ENCODE results near the gene LARP1. TPM values are rescaled to one million over a fixed set of nuclear protein-coding genes. Genes with fewer than 3 reads are reported as not detected.
A peak's percentile ranks its signal among the peaks of the same experiment; 100 is the strongest.

The LARP1 gene
- total and polyA plus RNA-seq, 9 of the 15 experiments (the other 6 are each of a cell fraction or from before 2014, with no cell fraction given) = 22.6 to 300 (median 92.0) TPM

DNA sequence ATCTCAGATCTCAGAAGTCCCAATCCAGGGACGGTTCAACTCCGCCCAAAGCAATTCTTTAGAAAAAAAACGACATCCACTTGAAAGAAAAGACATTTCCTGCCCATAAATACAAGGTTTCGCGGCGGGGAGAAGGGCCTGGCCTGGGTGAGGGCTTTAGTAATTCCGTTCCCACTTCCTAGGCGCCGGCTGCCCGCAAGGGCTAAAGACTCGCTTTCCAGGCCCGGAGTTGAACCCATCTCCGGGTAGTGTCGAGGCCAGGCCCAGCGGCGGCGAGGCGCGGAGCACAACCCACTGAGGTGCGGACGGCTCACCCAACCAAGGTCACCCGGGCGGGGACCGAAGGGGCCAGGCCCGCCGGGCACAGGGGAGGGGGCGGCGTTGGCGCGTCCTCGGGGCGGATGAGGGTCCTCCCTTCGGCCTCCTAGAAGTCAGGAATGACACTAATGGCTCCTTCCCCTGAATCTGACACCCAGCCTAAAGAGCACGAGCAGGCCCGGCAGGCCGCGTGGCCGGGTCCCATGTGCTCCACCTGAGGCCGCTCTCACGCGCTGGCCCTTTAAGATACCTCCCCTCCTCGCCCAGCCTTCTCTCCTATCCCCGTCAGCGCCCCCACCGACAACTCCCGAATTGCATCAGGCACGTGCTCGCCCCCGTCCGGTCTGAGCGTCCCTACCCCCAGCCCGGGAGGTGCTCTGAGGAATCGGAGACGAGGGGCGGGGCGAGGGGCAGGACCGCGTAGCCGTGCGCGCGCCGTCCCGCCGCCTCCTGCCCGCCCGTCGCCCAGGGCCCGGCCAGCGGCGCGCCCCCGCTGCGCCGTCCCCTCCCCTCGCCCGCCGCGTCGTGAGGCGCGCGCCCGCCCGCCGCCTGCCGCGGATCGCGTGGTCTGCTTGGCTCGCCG is 467 bp upstream of the LARP1 start (continued):
- TF ChIP-seq TEAD4 (IDR thresholded peaks at IDR 0.05; ENCODE audit: low read length) (peak; percentile 56), TEAD4 (CRISPR knock-in tag; IDR thresholded peaks at IDR 0.05; ENCODE audit: borderline replicate concordance) (peak; percentile 96), BRF1 (IDR thresholded peaks at IDR 0.05; ENCODE audit: borderline replicate concordance, extremely low read depth, insufficient read length) (no peak), RBM15 (IDR thresholded peaks at IDR 0.05; ENCODE audit: insufficient read depth, low read length) (no peak), FOXA1 (IDR thresholded peaks at IDR 0.05; ENCODE audit: borderline replicate concordance) (no peak), TOE1 (IDR thresholded peaks at IDR 0.05; ENCODE audit: borderline replicate concordance) (peak; percentile 91), TOE1 (CRISPR knock-in tag; IDR thresholded peaks at IDR 0.05; ENCODE audit: borderline replicate concordance, low read depth) (peak; percentile 77; the same call in 1 of the 2 replicates), CBX3 (IDR thresholded peaks at IDR 0.05; ENCODE audit: borderline replicate concordance in 1 of 2, low read length in 2 of 2) (peak in 1 of 2 experiments; percentile 92; a peak in 1 of 3 replicates), ZNF282 (CRISPR knock-in tag; IDR thresholded peaks at IDR 0.05) (no peak), NCOA2 (IDR thresholded peaks at IDR 0.05; ENCODE audit: partially characterized antibody in 2 of 2) (no peak)
- TF ChIP-seq, protein P1, sequence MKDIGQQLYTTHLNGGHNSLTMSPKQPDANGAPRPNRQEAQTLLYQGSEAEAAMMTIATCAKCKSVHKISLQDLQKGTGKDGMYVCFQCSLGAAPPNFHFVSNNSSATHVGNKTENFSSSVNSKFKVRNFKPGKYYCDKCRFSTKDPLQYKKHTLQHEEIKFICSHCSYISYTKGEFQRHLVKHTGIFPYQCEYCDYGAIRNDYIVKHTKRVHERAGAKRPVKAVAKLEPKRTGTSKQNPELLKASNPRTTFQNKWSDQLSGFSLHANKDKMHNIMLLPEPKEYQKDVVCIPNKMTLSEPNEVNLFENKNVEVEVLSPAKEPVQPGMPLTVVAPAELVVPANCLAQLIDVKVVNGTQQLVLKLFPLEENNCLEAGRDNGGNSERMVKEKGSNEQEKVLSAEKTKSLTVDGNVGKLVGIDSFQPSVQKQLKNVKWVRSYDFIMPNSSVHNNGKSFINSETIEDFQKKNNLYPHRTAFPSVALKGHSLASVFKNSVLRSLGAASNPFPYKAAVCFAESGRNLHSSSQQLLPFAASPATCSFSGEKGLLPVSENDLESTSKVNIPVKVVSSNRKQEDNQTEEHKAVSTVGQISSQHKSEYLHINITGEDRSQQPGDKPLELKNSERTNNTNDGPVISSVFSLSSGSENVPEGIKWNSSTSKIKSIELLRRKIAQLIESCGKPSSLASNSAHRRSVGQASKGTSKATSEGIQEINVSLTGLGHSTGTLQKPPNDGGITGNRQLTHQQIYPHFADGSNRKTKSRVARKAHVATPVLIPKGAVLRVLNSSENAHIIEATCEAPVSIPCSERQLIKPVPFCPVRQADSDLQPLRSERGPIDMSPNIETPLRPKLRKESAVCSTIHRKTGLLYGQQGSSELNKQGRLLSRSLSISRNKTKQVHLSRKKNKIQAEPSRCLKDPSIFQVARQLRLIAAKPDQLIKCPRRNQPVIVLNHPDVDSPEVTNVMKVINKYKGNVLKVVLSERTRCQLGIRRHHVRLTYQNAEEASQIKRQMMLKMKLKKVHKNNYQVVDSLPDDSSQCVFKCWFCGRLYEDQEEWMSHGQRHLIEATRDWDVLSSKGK (CRISPR knock-in tag; IDR thresholded peaks at IDR 0.05) = no peak
- TF ChIP-seq, protein P2, sequence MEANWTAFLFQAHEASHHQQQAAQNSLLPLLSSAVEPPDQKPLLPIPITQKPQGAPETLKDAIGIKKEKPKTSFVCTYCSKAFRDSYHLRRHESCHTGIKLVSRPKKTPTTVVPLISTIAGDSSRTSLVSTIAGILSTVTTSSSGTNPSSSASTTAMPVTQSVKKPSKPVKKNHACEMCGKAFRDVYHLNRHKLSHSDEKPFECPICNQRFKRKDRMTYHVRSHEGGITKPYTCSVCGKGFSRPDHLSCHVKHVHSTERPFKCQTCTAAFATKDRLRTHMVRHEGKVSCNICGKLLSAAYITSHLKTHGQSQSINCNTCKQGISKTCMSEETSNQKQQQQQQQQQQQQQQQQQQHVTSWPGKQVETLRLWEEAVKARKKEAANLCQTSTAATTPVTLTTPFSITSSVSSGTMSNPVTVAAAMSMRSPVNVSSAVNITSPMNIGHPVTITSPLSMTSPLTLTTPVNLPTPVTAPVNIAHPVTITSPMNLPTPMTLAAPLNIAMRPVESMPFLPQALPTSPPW (CRISPR knock-in tag; IDR thresholded peaks at IDR 0.05) = peak; percentile 95
- TF ChIP-seq, protein P3, sequence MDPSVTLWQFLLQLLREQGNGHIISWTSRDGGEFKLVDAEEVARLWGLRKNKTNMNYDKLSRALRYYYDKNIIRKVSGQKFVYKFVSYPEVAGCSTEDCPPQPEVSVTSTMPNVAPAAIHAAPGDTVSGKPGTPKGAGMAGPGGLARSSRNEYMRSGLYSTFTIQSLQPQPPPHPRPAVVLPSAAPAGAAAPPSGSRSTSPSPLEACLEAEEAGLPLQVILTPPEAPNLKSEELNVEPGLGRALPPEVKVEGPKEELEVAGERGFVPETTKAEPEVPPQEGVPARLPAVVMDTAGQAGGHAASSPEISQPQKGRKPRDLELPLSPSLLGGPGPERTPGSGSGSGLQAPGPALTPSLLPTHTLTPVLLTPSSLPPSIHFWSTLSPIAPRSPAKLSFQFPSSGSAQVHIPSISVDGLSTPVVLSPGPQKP (CRISPR knock-in tag; IDR thresholded peaks at IDR 0.05) = no peak
- TF ChIP-seq, protein P4, sequence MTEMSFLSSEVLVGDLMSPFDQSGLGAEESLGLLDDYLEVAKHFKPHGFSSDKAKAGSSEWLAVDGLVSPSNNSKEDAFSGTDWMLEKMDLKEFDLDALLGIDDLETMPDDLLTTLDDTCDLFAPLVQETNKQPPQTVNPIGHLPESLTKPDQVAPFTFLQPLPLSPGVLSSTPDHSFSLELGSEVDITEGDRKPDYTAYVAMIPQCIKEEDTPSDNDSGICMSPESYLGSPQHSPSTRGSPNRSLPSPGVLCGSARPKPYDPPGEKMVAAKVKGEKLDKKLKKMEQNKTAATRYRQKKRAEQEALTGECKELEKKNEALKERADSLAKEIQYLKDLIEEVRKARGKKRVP (CRISPR knock-in tag; IDR thresholded peaks at IDR 0.05) = peak; percentile 89
- TF ChIP-seq, protein P5, sequence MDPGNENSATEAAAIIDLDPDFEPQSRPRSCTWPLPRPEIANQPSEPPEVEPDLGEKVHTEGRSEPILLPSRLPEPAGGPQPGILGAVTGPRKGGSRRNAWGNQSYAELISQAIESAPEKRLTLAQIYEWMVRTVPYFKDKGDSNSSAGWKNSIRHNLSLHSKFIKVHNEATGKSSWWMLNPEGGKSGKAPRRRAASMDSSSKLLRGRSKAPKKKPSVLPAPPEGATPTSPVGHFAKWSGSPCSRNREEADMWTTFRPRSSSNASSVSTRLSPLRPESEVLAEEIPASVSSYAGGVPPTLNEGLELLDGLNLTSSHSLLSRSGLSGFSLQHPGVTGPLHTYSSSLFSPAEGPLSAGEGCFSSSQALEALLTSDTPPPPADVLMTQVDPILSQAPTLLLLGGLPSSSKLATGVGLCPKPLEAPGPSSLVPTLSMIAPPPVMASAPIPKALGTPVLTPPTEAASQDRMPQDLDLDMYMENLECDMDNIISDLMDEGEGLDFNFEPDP (CRISPR knock-in tag; IDR thresholded peaks at IDR 0.05) = 0 out of 2 replicates have a peak, but pooled peaks have one; percentile 58
